Activated effector memory CD4-positive, alpha-beta T cell treated with Interleukin-2 at 50 U/mL for 16 hours (primary cell): ENCODE results near the gene TCHP.
"Not testable (repeated sequence)": the region's sequence is repeated elsewhere in the genome, so short reads cannot be mapped to it uniquely, and the experiment has no call there.

Experiments
- DNase-seq: peaks from one replicate; pipeline ENCODE4 v3.0.0-alpha.2; 2020

TCHP gene

GRCh38 chr12:109899783-109900751 is at the start of gene TCHP:
Gene TCHP (plus strand): TSS chr12:109900274. CDS start chr12:109903027, 2,753 bp downstream.
- peak; percentile 64 for DNase-seq

- DNase-seq, result not testable (repeated sequence)
Observed at GRCh38 chr12:109850518-109850917, 49.6 kb upstream of the TCHP start.

GRCh38 chr12:109855377-109855776 is 44.7 kb upstream of the TCHP start:
- no peak for DNase-seq

GRCh38 chr12:109857715-109858114 is 42.4 kb upstream of the TCHP start:
- DNase-seq, result no peak

GRCh38 chr12:109858764-109859163 is 41.3 kb upstream of the TCHP start:
- DNase-seq, result no peak

- DNase-seq, result no peak
Observed at GRCh38 chr12:109860977-109861376, 39.1 kb upstream of the TCHP start.

GRCh38 chr12:109861689-109862314 is 38.3 kb upstream of the TCHP start:
- DNase-seq, result no peak

- not testable (repeated sequence) for DNase-seq
Observed at GRCh38 chr12:109862491-109862890, 37.6 kb upstream of the TCHP start.

- no peak for DNase-seq
Observed at GRCh38 chr12:109863847-109864712, 36.0 kb upstream of the TCHP start.

- no peak for DNase-seq
Observed at GRCh38 chr12:109864916-109865315, 35.2 kb upstream of the TCHP start.

- no peak for DNase-seq
Observed at GRCh38 chr12:109868182-109869051, 31.7 kb upstream of the TCHP start.

GRCh38 chr12:109870648-109871047 is 29.4 kb upstream of the TCHP start:
- no peak for DNase-seq

GRCh38 chr12:109871668-109872314 is 28.3 kb upstream of the TCHP start:
- no peak for DNase-seq

GRCh38 chr12:109873653-109874052 is 26.4 kb upstream of the TCHP start:
- no peak for DNase-seq

GRCh38 chr12:109875572-109876131 is 24.4 kb upstream of the TCHP start:
- DNase-seq, result no peak

- DNase-seq, result no peak
Observed at GRCh38 chr12:109876406-109876805, 23.7 kb upstream of the TCHP start.

GRCh38 chr12:109877504-109878246 is 22.4 kb upstream of the TCHP start:
- no peak for DNase-seq

GRCh38 chr12:109878247-109878625 is 21.8 kb upstream of the TCHP start:
- DNase-seq, result no peak

- no peak for DNase-seq
Observed at GRCh38 chr12:109878749-109879148, 21.3 kb upstream of the TCHP start.

- no peak for DNase-seq
Observed at GRCh38 chr12:109879351-109880042, 20.6 kb upstream of the TCHP start.
